HG02938 (cell line): ENCODE data around the gene ISCU.

Experiments used
- ATAC-seq: cut with Tn5 transposase; IDR thresholded peaks from one replicate; pipeline ENCODE4 v1.9.1; 2021; ENCODE audit warnings: mild to moderate bottlenecking, moderate library complexity; ENCODE audit not compliant: unreplicated experiment

ISCU gene

DNA sequence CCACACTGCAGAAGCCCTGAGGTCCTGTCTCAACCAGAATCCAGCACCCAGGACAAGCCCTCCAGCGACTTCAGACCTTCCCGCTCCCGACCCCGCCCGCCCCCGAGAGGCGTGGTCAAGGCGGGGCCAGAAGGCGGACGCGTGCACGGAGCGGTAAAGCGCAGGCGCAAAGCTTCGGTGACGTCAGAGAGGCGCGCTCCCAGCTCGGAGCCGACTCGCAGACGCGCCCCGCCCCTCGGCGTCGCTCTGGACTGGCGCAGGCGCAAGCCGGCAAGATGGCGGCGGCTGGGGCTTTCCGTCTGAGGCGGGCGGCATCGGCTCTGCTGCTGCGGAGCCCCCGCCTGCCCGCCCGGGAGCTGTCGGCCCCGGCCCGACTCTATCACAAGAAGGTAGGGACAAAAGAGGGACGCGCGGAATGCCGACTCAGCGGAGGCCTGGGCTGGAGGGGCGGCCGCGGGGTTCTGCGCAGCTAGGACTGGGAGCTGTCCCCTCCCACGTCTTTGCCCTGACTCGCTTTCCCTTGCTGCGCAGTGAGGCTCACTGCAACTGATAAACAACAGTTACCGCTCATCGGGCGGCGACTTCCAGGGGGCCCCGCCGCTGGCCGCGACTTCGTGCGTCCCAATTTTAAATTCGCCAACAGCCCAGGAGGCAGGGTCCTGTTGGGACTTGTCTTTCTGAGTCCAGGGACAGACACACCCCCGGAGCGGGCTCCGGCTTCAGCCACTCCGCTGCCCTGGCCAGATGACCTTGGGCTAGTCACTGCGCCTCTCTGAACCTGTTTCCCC lies at the start of gene ISCU:
Gene ISCU, plus strand, starts transcription at position 249 of the 788 bp plus-strand sequence. Its CDS starts 27 bp downstream, at position 276.
- peak; percentile 49 for ATAC-seq

DNA sequence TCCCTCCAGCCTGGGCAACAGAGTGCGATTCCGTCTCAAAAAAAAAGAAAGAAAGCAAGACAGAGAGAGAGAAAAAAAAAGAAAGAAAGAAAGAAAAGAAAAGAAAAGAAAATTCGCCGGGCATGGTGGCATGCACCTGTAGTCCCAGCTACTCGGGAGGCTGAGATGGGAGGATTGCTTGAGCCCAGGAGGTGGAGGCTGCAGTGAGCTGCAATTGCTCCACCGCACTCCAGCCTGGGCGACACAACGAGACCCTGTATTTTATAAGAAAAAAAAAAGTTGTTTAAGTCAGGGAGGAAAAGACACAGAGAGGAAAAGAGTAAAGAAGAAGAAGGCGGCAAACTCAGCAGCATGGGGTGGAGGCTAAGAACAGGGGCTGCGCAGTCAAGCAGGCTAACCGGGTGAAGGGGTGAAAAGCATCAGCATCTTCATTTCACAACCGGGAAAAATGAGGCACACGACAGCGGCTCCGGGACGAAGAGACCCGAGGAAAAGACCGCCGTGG lies 47.9 kb upstream of the ISCU start:
- peak; percentile 8 for ATAC-seq

DNA sequence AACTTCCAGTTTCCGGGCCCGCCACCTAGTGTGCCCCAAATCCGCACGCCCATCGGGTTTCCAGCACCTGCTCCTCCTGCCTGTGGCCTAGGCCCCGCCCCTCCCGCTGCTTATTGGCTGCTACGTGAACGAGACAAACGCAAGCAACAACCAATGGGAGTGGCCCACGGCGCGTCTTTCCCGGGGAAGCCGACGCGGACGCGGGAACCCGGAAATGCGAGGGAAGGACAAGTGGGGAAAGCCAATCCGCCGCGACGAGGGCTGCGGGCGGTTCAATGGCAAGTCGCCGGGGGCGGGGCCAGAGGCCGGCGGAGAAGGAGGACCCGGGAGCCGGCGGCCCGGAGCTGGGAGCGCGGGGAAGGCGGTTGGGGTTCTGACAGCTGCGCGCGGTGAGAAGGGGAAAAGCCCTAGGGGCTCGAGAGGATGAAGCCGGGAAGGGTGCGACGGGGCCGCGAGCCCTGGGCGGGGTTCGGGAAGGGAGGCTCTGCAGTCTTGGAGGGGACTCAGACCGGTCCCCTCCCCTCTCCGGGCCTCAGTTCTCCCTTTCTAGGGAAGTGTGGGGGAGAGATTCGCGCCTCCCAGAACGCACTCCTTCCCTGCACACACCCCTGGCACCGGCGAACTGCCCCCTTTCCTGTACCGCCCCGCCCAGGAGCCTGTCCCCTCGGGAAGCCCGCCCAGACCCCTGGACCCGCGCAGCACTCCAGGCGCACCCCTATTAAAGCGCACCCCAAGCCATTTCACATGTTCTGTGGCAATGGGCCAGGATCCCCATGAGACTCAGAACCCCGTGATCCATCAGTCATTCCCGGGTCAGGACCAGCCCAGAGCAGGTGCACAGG lies 47.2 kb upstream of the ISCU start, which contains the start of gene FICD:
Gene FICD, plus strand, starts transcription at position 305 of the 842 bp plus-strand sequence. CDS start 1,696 bp downstream, outside the sequence.
- ATAC-seq: peak; percentile 75

DNA sequence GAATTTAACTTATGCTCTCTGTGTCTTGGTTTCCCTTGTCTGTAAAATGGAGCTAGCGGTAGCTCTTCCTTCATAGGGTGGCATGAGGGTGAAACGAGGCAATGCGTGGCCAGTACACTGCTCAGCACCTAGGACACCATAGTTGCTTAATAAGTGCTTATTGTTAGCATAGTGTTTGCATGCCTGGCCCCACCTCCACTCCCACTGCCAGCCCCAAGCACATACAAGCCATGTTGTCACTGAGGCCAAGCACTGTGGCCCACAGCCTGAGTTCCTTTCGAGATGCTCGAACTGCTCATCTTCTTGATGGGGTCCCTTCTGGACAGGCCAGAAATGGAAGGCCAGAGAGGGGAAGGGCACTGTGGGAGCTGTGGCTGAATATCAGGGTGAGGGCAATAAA lies 46.5 kb upstream of the ISCU start:
- no peak for ATAC-seq

DNA sequence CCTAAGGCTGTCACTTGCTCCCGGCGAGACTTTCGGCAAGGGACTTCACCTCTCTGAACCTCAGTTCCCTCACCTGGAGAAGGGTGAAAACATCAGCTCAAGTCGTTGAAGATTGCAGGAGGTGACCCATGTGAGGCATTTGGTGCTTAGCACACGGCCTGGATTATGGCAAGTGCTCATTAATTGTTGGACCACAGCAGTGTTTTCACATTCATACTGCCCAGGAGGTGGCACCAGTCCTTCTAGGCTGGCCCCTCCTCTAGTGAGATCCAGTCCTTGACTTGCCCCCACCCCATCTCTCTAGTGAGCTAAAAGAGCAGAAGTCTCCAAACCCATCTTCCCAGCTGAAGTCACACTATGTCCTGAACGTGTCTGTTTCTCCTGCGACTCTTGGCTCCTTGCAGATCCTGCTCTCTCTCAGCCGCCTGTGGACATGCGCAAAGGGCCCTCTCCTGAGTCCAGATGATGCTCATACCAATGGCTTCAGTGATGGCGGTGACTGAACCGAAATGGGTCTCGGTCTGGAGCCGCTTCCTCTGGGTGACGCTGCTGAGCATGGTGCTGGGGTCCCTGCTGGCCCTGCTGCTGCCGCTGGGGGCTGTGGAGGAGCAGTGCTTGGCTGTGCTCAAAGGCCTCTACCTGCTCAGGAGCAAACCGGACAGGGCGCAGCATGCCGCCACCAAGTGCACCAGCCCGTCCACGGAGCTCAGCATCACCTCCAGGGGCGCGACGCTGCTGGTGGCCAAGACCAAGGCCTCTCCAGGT lies 45.7 kb upstream of the ISCU start:
- no peak for ATAC-seq

DNA sequence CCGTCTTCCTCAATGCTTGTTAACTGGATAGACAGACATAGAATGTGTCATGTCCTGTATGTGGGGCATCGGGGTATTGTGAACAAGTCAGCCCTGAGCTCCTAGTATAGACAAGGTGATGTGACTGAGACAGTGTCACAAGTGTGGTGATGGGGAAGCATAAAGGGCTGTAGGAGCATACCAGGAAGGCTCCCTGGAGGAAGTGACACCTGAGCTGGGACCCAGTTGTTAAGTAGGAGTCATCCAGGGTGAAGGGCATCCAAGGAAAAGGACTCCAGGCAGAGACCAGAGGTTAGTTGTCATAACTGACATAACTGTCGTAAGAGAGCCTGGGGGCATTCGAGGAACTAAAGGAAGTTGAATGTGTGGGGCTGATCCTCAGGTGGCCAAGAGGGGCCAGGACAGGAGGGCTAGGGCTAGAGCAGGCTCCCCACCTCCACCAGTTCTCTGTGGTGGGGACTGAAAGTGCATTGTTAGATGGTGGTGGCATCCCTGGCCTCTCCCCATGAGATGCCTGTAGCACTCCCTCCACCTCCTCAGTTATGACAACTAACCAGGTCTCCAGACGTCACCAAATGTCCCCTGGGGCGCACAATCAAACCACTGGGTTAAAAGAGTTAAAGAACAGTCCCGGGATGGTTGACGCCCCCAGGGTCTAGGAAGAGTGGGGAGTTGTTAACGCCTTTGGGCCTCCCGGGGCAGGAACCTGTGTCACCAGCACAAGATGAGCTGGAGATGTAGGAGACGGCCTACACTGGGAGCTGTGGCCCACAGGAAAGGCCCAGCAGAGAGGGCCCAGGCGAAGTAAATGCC lies 44.9 kb upstream of the ISCU start:
- ATAC-seq: no peak

DNA sequence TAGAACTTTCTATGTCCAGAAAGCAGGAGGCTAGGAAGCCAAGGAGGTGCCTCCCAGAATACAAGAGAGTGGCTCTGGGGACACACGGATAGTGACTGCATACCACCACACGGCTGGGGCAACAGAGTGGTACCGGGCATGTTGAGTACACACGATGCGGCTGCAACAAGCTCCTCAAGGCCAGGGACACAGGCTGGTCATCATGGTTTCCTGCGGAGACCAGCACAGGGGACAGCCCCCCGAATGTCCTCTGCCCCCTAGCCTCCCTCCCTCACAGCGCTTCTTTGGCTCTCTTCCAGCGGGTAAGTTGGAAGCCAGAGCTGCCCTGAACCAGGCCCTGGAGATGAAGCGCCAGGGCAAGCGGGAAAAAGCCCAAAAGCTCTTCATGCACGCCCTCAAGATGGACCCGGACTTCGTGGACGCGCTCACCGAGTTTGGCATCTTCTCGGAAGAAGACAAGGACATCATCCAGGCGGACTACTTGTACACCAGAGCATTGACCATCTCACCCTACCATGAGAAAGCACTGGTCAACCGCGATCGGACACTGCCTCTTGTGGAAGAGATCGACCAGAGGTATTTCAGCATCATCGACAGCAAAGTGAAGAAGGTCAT lies 44.2 kb upstream of the ISCU start:
- no peak for ATAC-seq

DNA sequence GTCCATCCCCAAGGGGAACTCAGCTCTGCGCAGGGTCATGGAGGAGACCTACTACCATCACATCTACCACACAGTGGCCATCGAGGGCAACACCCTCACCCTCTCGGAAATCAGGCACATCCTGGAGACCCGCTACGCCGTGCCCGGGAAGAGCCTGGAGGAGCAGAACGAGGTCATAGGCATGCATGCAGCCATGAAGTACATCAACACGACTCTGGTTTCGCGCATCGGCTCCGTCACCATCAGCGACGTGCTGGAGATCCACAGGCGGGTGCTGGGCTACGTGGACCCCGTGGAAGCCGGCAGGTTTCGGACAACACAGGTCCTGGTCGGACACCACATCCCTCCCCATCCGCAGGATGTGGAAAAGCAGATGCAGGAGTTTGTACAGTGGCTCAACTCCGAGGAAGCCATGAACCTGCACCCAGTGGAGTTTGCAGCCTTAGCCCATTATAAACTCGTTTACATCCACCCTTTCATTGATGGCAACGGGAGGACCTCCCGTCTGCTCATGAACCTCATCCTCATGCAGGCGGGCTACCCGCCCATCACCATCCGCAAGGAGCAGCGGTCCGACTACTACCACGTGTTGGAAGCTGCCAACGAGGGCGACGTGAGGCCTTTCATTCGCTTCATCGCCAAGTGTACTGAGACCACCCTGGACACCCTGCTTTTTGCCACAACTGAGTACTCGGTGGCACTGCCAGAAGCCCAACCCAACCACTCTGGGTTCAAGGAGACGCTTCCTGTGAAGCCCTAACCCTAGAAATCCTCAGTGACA lies 43.5 kb upstream of the ISCU start:
- no peak for ATAC-seq

DNA sequence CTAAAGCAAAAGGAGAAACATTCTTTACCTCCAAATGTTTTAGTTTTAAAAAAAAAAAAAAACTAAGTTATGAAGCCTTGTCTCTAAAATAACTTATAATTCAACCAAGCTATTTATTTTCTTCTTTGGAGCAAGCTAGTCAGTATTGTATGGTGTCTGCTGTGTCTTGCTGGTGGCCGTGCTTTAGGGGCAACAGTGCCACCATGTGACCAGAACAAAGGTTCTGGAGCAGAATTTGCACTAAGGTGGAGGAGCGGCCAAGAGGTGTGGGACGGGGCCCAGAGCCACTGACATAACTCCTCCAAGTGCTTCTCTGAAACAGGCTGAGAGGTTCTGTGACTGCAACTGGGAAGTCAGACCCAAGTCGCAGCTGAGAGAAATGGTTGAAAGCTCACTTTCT lies 42.8 kb upstream of the ISCU start:
- no peak for ATAC-seq

DNA sequence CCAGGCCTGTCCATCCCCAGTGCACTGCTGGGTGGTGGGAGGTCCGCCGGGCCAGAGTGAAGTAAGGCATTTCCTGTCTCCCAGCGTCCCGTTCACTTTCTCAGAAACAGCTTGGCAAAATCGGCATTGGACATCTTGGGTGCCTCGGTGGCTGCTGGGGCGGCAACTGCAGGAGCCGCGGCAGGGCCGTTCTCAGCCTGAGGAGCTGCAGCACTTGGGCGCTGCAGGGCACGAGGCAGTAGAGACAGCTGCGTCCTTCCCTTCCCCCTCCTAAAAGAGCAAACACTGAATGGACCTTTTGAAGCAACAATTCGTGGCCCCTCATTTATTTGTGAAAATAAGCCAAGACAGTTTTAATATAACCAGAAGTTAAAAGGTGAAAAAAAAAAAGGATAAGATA lies 39.0 kb upstream of the ISCU start:
- no peak for ATAC-seq

DNA sequence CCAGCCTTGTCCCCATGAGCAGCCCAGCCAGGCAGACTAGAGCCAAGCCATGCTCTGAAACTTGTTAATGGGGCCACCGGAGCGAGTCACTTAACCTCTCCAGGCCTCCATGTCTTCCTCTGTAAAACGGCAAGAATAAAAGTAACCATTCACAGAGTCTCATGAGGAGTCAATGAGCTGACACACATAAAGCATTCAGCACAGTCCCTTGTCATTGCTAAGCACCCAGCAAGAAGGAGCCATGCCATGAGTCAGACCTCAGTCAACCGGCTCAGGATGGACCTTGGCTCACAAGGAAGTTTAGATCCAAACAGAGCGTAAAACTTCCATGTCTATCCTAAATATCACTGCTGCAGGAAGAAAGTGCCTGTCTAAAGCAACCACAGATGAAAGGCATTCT lies 36.7 kb upstream of the ISCU start:
- no peak for ATAC-seq

DNA sequence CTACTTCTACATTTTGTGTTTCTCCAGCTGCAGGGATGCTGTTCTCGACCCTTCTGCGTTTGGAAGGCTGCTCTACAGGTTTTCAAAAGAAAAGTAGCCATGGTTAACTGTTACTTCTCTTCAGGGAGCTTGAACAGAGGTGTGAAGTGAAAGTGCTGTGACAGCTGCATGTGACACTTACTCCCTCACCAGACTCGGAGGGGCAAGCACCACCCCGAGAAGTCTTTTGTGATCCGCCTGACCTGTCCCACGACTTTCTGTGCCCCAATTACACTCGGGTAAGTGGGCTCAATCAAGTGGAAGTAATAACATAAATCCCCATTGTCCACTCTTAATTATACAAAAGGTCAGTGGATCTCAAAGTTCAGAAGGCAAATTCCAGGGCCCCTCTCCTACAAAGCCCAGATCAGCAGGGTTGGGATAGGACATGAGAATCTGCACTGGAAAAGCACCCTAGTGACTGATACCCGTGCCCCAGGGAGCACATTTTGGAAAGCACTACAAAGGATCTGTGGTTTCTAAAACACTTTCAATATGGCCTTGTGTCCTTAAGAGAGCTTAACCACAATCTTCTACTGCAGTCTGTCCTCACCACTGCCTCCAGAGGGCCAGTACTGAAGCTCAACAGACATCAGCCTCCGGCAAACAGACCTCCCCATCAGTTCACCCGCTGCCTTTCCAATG lies 35.8 kb upstream of the ISCU start:
- no peak for ATAC-seq

DNA sequence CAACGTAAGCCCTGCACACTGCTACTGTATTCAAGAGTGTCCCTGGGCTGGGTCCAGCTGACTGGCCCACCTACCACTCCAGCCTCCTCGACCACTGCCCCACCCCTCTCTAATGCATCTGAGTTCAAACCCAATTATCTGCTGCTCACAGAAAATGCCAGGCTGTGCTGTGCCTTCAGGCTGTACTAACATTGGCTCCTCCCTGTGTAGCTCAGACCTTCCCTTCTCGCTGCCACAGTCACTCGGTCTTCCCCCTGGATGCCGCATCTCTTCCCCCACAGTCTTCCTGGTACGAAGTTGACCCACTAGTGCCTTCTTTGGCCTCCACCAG lies 35.3 kb upstream of the ISCU start:
- ATAC-seq: no peak

DNA sequence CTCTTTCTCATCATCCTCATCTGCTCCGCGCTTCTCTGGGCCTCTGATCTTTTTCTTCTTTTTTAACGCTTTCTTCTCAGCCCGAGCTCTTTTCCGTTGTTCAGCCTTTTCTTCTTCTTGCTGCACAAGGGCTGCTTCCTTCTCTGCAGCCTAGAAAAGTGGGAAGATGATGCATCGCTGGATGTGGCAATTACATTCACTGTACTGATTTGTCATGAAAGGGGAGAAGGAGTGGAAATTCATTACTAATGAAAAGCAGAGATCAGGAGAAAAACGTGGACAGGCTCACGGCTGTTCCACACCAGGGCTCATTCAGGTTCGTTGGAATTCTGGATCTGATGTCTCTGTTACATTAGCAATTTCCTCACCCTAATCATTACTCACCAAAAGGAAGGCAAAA lies 32.2 kb upstream of the ISCU start:
- no peak for ATAC-seq

DNA sequence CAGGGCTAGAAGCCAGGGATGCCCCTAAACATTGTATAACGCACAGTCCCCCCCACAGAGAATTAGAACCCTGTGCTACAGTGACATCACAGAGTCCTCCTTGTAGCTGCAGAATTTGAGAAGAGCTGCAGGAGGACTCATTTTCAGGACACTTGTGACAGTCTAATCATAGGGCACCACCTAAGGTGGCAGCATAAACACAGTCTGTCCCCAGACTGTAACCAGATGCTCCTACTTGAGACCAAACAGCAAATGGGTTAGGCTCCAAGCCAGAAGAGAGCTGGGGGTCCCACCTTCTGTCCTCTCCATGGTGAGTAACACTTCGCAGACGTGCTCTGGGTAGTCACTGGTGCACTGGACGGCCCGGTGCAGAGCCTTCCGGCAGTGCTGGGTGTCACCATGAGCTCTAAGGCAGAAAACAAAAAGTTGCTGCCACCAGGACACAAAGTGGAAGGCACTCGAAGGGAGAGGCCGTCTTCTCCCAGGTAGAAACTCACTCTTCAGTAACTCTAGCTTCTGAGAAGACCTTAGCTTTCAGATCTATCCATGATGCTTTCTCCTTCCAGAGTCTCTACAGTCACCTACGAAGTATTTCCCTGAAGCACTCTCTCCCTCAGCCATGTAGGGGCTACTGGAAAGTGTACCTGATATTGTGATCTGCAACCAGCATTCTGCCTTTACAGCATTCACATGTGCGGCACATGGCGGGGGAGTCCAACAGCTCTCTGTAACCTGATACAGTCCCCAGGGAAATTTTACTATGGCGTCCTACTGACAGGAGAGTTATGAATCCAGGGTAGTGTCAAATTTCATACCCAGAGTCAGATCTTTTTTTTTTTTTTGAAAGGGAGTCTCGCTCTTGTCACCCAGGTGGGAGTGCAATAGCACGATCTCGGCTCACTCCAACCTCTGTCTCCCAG lies 30.2 kb upstream of the ISCU start:
- no peak for ATAC-seq

DNA sequence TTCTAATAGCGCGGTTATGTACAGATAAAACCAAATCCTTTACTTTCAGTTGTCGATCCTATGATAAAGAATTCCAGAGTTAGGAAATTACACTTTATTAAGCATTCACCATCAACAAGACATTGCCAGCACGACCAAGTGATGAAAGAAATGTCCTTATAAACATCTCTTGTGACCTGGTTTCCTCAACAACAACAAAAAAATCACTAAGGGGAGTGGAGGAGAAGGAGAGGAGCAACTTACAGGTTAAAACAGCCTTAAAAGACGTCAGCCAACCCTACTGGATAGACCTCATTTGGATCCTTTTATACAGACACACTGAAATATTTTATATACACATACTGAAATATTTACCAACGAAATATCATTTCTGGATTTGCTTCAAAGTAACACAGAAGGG lies 24.2 kb upstream of the ISCU start:
- no peak for ATAC-seq

DNA sequence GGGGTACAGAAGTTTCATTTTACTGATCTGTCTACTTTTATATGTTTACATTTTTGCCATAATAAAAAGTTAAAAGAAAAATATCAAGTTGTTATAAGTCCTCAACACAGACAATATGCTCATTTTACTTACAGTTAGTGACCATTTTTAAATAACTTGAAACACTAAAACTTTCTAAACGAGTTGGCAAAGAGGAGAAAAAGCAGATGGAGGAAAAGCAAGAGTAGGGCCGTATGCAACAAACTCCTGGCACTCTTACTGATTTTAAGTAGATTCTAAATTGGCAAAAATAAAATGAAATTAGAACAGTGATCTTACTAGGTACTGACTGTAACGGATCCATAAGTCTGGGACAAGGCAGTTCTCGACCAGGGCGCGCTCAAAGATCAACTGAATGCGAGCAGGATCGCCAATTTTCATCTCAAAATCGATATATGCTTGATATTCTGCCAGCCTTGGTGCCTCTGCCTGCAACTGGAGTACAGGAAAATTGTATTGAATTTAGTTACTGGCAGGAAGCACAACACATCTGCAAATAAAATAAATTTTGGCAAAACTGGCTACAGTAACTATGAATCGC lies 23.7 kb upstream of the ISCU start:
- no peak for ATAC-seq
